Transverse colon (tissue), 4 donors: ENCODE data around the gene FAM180A. TPM values are rescaled to one million over a fixed set of nuclear protein-coding genes. Genes with fewer than 3 reads are reported as not detected.

Experiments used
- DNase-seq: peaks from one replicate; pipeline ENCODE4 v3.0.0-alpha.2; 2019
- H3K27ac ChIP-seq, 4 donors: fragments of 200-600 bp; sonication (generic); 2 replicates each; pipeline ENCODE4 v1.5.1; 2016 to 2018; ENCODE audit warnings: inconsistent platforms in 4 of 4
- H3K27me3 ChIP-seq: fragments of 200-600 bp; sonication (generic); 2 replicates; pipeline ENCODE4 v1.5.1; 2017; ENCODE audit warnings: inconsistent platforms
- H3K36me3 ChIP-seq, 4 donors: fragments of 200-600 bp; sonication (generic); 2 replicates each; pipeline ENCODE4 v1.5.1; 2017 to 2019; ENCODE audit warnings: inconsistent platforms in 4 of 4
- H3K4me1 ChIP-seq, 4 donors: fragments of 200-600 bp; sonication (generic); 2 replicates each; pipeline ENCODE4 v1.5.1; 2017 to 2020; ENCODE audit warnings: inconsistent platforms in 4 of 4
- H3K4me3 ChIP-seq, 4 donors: fragments of 200-600 bp; sonication (generic); 1 replicate in 1 of 4; 2 replicates in 3 of 4; pipeline versions ENCODE4 v1.5.1 to v1.6.1; 2017 to 2019; ENCODE audit warnings: inconsistent platforms in 4 of 4
- H3K9me3 ChIP-seq, 2 donors: fragments of 200-600 bp; sonication (generic); 2 replicates each; pipeline ENCODE4 v1.5.1; 2017 to 2019; ENCODE audit warnings: inconsistent platforms in 2 of 2
- EP300 ChIP-seq: sonication (generic); formaldehyde crosslinking; IDR thresholded peaks from one replicate; pipeline ENCODE4 v1.6.1; 2017; ENCODE audit warnings: antibody characterized with exemption, low read depth
- POLR2A ChIP-seq: fragments of 450-650 bp; IDR thresholded peaks from one replicate; pipeline ENCODE4 v1.6.1; 2016; ENCODE audit warnings: antibody characterized with exemption, mild to moderate bottlenecking, moderate library complexity
- POLR2AphosphoS5 ChIP-seq, 3 donors: sonication (generic); formaldehyde crosslinking; IDR thresholded peaks; one replicate each; pipeline ENCODE4 v1.6.1; 2016; ENCODE audit warnings: antibody characterized with exemption in 3 of 3
- WGBS, 2 donors: methylation state at CpG; one replicate each; pipeline ENCODE4 v1.1.5; 2018; ENCODE audit warnings: low coverage in 1 of 2; 5-methylcytosine and 5-hydroxymethylcytosine counted together
- in situ Hi-C, 4 donors: fragments of 200-750 bp; cut with MboI; loops; one replicate each; pipeline versions ENCODE4 v1.15.0 to v1.15.1; 2017; ENCODE audit warnings: low sequenced_read_pairs in 3 of 4, low pct_ligation_motif_present in 1 of 4, low pct_unique_long_range_greater_than_20kb in 1 of 4
- intact Hi-C: fragments of 100-400 bp; cut with DNase I; formaldehyde crosslinking; loops from one replicate; pipeline ENCODE4 v1.15.1; 2023; ENCODE audit warnings: low total_unique reads
- total RNA-seq, 4 donors: library from RNA; depleted of rRNA; stranded (reverse); fragments of >200 nt; gene quantifications; one replicate each; pipeline ENCODE4 v1.1.0, GENCODE V29; 2016
- TF ChIP-seq, protein P1 (sequence below), 5 experiments: fragments of 200-600 bp in 3 of 5; fragments of 450-650 bp in 2 of 5; sonication (generic) in 3 of 5; IDR thresholded peaks; 1 replicate in 2 of 5; 2 replicates in 3 of 5; pipeline ENCODE4 v1.5.1; 2016 to 2017; ENCODE audit warnings: antibody characterized with exemption in 5 of 5, inconsistent platforms in 3 of 5, mild to moderate bottlenecking in 2 of 5, moderate library complexity in 1 of 5

Gene FAM180A
- total RNA-seq, 4 donors from 2014 or later, result 1.2 to 3.8 TPM; not detected in 2

- H3K27ac ChIP-seq, result no peak overlapping the region
- no peaks in the 10 kb centered on the region for H3K9me3 ChIP-seq
- no peak for DNase-seq
- no peak overlapping the region for H3K4me3 ChIP-seq
- no peaks in the 10 kb centered on the region for H3K27me3 ChIP-seq
- intact Hi-C loops, result no loop called here
- in situ Hi-C loops, result no loop called here
- H3K36me3 ChIP-seq, result no peaks in the 10 kb centered on the region
- no peak for TF ChIP-seq POLR2A
- TF ChIP-seq, protein P1, sequence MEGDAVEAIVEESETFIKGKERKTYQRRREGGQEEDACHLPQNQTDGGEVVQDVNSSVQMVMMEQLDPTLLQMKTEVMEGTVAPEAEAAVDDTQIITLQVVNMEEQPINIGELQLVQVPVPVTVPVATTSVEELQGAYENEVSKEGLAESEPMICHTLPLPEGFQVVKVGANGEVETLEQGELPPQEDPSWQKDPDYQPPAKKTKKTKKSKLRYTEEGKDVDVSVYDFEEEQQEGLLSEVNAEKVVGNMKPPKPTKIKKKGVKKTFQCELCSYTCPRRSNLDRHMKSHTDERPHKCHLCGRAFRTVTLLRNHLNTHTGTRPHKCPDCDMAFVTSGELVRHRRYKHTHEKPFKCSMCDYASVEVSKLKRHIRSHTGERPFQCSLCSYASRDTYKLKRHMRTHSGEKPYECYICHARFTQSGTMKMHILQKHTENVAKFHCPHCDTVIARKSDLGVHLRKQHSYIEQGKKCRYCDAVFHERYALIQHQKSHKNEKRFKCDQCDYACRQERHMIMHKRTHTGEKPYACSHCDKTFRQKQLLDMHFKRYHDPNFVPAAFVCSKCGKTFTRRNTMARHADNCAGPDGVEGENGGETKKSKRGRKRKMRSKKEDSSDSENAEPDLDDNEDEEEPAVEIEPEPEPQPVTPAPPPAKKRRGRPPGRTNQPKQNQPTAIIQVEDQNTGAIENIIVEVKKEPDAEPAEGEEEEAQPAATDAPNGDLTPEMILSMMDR (IDR thresholded peaks at IDR 0.05), result no peak
- no peak for TF ChIP-seq POLR2AphosphoS5 (IDR thresholded peaks at IDR 0.05)
- no peak for TF ChIP-seq EP300
- H3K4me1 ChIP-seq, result peaks cover 0 to 3% (median 0%) of the 10 kb centered on the region in 4 donors
- 51 to 74% methylated on average over 3 of the region's 3 CpGs for WGBS, 2 donors
Measured at GRCh38 chr7:135768064-135768463, 19.5 kb upstream of the FAM180A start.

DNA sequence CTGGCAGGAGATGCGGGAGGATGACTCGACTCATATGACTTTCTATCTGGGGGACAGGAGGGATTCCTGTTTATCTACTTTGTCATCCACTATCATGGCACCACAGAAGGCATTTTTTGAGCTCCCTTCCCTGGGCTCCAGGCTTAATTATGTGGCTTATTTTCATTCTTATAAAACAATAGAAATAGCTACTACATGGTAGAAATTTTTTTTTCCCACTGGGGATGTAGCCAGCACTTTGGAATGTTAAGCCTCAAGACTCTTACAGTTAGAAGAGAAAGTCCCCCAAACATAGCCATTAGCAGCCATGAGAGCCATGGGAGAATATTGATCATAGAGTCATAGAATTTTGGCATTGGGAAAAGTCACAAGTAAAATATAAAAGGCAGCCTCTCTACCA lies 14.6 kb upstream of the FAM180A start:
- TF ChIP-seq EP300, result no peak
- TF ChIP-seq POLR2AphosphoS5 (IDR thresholded peaks at IDR 0.05), result no peak
- TF ChIP-seq, protein P1 (IDR thresholded peaks at IDR 0.05), result no peak
- TF ChIP-seq POLR2A, result no peak
- Histone ChIP-seq H3K27me3 (no peaks in the 10 kb centered on the region), H3K4me1 (peaks cover 0 to 5% (median 2%) of the 10 kb centered on the region in 4 donors), H3K9me3 (no peaks in the 10 kb centered on the region), H3K36me3 (no peaks in the 10 kb centered on the region), H3K4me3 (no peak overlapping the region), H3K27ac (no peak overlapping the region)
- in situ Hi-C loops (no loop called here), intact Hi-C loops (loop anchor here (5.0 kb wide), 1 partner anchor 646 kb away; no protein-coding TSS in a partner anchor)
- DNase-seq, result no peak
- 75 to 95% methylated on average over 2 of the region's 2 CpGs for WGBS, 2 donors

DNA sequence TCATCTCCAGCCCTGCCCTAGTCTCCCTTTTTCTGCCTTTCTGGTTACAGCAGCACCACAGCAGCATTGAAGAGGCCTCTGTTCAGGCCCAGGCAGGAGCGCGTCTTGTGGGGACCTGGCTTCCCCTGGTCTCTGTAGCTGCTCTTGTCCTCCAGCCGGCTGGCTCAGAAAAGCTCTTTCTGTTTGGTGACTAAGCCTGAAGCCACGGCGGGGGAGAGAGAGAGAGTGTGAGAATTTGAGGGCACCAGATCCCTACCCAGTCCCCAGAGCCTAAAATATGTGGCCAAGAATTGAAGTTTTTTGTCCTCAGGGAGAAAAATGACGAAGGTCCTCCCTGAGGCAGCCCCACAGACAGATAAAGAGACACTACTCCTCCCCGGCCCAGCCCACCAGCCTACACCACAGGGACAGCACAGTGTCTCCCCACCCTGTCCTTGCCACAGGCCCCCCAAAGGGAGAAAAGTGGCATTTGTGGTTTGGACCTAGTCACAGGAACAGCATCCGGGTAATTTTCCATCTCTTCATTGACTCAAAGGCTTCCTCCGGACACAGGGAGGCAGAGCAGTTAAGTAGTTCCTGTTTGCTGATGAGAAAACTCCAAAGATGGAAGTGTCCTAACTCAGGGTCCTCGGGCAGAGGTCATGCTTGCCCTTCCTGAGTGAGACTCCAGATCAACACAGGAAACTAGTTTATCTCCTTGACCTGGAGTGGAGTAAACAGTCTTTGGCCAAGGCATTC lies 13.3 kb upstream of the FAM180A start:
- Histone ChIP-seq H3K9me3 (no peaks in the 10 kb centered on the region), H3K4me3 (no peak overlapping the region), H3K4me1 (peaks cover 0 to 5% (median 2%) of the 10 kb centered on the region in 4 donors), H3K36me3 (no peaks in the 10 kb centered on the region), H3K27me3 (no peaks in the 10 kb centered on the region), H3K27ac (peak overlapping the region in 2 of 4 donors; percentile 8 to 21)
- in situ Hi-C loops, result no loop called here
- intact Hi-C loops, result loop anchor here (5.0 kb wide), 1 partner anchor 645 kb away; no protein-coding TSS in a partner anchor
- 68% methylated on average over 10 of the region's 10 CpGs; no CpG with 5 or more reads in 1 of the 2 donors for WGBS, 2 donors
- TF ChIP-seq, protein P1 (IDR thresholded peaks at IDR 0.05), result no peak
- TF ChIP-seq EP300 (no peak), POLR2AphosphoS5 (IDR thresholded peaks at IDR 0.05) (no peak), POLR2A (no peak)
- no peak for DNase-seq

DNA sequence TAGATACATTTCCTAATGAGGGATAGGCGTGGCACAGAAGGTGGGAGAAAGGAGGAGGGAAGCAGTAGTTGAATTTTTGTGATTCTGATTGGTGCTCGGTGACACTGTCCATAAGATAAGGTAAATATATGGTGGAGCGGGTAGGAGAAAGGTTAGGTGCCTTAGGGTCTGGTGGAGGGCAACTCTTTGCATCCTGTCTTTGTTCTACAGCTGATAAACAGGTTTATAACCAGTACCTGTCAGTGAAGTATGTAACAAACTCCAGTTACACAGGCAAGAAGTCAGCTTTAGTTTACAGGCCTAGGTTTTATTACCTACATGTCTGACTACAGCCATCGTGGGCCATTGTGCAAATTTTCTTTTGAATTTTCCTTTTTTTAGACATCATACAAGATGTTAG lies 10.9 kb upstream of the FAM180A start:
- intact Hi-C loops, result no loop called here
- DNase-seq, result no peak
- Histone ChIP-seq H3K27ac (no peak overlapping the region), H3K4me3 (no peak overlapping the region), H3K36me3 (no peaks in the 10 kb centered on the region), H3K9me3 (no peaks in the 10 kb centered on the region), H3K27me3 (no peaks in the 10 kb centered on the region), H3K4me1 (peaks cover 0 to 5% (median 2%) of the 10 kb centered on the region in 4 donors)
- TF ChIP-seq, protein P1 (IDR thresholded peaks at IDR 0.05), result no peak
- TF ChIP-seq POLR2AphosphoS5 (IDR thresholded peaks at IDR 0.05) (no peak), POLR2A (no peak), EP300 (no peak)
- WGBS, 2 donors, result 62 to 72% methylated on average over 3 to 4 of the region's 4 CpGs
- in situ Hi-C loops, result no loop called here
